ENCODE data around the gene SPTBN1. TPM values are rescaled to one million over a fixed set of nuclear protein-coding genes. Genes with fewer than 3 reads are reported as not detected.

Gene SPTBN1
- total RNA-seq, 4 donors from 2014 or later, result 171 to 293 (median 247) TPM

GRCh38 chr2:54599326-54599710 is 143.2 kb downstream of the SPTBN1 start:
- H3K27ac ChIP-seq, result peak overlapping the region in 3 of 4 donors; percentile 1 to 61 (median 52)

DNA sequence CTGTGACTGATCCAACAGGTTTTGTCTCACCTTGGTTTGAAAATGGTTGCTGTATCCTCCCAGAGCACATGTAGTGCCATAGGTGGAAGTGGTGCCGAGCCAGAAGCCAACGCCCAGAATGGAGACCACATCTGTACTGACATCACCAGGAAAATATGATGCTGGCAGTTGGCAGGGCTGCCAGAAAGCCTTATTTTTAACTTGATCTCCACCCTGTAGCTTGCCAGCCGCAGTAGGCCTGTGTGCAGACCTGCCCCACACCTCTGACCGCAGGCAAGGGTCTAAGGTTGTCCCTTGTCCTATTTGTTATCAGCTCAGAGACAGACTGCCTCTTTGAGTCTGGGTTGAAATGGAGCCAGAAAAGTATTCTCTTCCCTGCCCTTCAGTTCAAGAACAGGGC is 143.8 kb downstream of the SPTBN1 start:
- Histone ChIP-seq H3K9me3 (no peaks in the 10 kb centered on the region), H3K4me1 (peaks cover 7 to 83% (median 18%) of the 10 kb centered on the region in 4 donors), H3K36me3 (no peaks in the 10 kb centered on the region), H3K27me3 (no peaks in the 10 kb centered on the region), H3K4me3 (no peak overlapping the region), H3K27ac (peak overlapping the region in 3 of 4 donors; percentile 34 to 61 (median 52))
- TF ChIP-seq, protein P1, sequence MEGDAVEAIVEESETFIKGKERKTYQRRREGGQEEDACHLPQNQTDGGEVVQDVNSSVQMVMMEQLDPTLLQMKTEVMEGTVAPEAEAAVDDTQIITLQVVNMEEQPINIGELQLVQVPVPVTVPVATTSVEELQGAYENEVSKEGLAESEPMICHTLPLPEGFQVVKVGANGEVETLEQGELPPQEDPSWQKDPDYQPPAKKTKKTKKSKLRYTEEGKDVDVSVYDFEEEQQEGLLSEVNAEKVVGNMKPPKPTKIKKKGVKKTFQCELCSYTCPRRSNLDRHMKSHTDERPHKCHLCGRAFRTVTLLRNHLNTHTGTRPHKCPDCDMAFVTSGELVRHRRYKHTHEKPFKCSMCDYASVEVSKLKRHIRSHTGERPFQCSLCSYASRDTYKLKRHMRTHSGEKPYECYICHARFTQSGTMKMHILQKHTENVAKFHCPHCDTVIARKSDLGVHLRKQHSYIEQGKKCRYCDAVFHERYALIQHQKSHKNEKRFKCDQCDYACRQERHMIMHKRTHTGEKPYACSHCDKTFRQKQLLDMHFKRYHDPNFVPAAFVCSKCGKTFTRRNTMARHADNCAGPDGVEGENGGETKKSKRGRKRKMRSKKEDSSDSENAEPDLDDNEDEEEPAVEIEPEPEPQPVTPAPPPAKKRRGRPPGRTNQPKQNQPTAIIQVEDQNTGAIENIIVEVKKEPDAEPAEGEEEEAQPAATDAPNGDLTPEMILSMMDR (IDR thresholded peaks at IDR 0.05), result no peak
- peak in 1 of 2 donors; percentile 25 for TF ChIP-seq POLR2A (IDR thresholded peaks at IDR 0.05)
- DNase-seq, result peak in 2 of 3 donors; percentile 65 to 66

More at GRCh38 chr2:54599326-54599710, 143.2 kb downstream of the SPTBN1 start:
- Histone ChIP-seq H3K9me3 (no peaks in the 10 kb centered on the region), H3K4me3 (no peak overlapping the region), H3K4me1 (peaks cover 4 to 78% (median 16%) of the 10 kb centered on the region in 4 donors), H3K27me3 (no peaks in the 10 kb centered on the region), H3K36me3 (no peaks in the 10 kb centered on the region)
- DNase-seq, result no peak
- TF ChIP-seq, protein P1 (IDR thresholded peaks at IDR 0.05), result peak in 1 of 6 experiments; percentile 4
- no peak for TF ChIP-seq POLR2A (IDR thresholded peaks at IDR 0.05)

GRCh38 chr2:54601339-54601738 is 145.2 kb downstream of the SPTBN1 start:
- Histone ChIP-seq H3K27me3 (no peaks in the 10 kb centered on the region), H3K4me3 (no peak overlapping the region), H3K36me3 (no peaks in the 10 kb centered on the region), H3K27ac (peak overlapping the region in 2 of 4 donors; percentile 13 to 51), H3K9me3 (no peaks in the 10 kb centered on the region), H3K4me1 (peaks cover 10 to 81% (median 18%) of the 10 kb centered on the region in 4 donors)
- TF ChIP-seq, protein P1 (IDR thresholded peaks at IDR 0.05), result no peak
- no peak for TF ChIP-seq POLR2A (IDR thresholded peaks at IDR 0.05)
- DNase-seq, result no peak

- no peaks in the 10 kb centered on the region for H3K27me3 ChIP-seq
- TF ChIP-seq, protein P1 (IDR thresholded peaks at IDR 0.05), result no peak
- no peak for TF ChIP-seq POLR2A (IDR thresholded peaks at IDR 0.05)
- no peaks in the 10 kb centered on the region for H3K9me3 ChIP-seq
- no peak overlapping the region for H3K4me3 ChIP-seq
- peak overlapping the region; percentile 19 to 72 (median 43) for H3K27ac ChIP-seq
- H3K36me3 ChIP-seq, result no peaks in the 10 kb centered on the region
- peaks cover 5 to 66% (median 17%) of the 10 kb centered on the region in 4 donors for H3K4me1 ChIP-seq
- DNase-seq, result no peak
Measured at GRCh38 chr2:54602736-54603322, 146.7 kb downstream of the SPTBN1 start.

DNA sequence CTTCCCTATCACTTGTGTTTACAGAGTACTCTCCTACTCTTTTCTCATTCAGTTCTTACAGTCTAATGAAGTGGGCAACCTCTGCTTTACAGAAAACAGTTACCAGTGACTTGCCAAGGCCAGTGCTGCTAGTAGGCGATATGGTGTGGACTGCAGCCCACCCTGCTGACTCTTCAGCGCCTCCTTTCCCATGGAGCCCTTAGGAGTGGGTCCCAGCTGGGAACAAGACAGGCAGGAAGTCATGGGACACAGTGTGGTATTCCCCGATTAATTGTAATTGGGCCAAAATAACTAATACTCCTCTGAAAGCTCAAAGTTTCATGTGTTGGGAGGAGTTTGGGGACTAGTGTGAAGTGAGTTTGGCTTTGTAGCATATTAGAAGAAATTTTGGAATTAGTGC is 147.2 kb downstream of the SPTBN1 start:
- H3K9me3 ChIP-seq, result no peaks in the 10 kb centered on the region
- TF ChIP-seq POLR2A (IDR thresholded peaks at IDR 0.05), result no peak
- TF ChIP-seq, protein P1 (IDR thresholded peaks at IDR 0.05), result no peak
- peaks cover 5 to 61% (median 17%) of the 10 kb centered on the region in 4 donors for H3K4me1 ChIP-seq
- DNase-seq, result no peak
- no peaks in the 10 kb centered on the region for H3K36me3 ChIP-seq
- no peak overlapping the region for H3K4me3 ChIP-seq
- no peaks in the 10 kb centered on the region for H3K27me3 ChIP-seq
- H3K27ac ChIP-seq, result peak overlapping the region; percentile 19 to 72 (median 43)
